ENCODE measurements around the gene CFL2.

CFL2 gene

GRCh38 chr14:34668111-34668510 is 46.3 kb downstream of the CFL2 start:
- DNase-seq, result no peak

GRCh38 chr14:34667007-34667406 is 47.4 kb downstream of the CFL2 start:
- DNase-seq, result no peak

DNA sequence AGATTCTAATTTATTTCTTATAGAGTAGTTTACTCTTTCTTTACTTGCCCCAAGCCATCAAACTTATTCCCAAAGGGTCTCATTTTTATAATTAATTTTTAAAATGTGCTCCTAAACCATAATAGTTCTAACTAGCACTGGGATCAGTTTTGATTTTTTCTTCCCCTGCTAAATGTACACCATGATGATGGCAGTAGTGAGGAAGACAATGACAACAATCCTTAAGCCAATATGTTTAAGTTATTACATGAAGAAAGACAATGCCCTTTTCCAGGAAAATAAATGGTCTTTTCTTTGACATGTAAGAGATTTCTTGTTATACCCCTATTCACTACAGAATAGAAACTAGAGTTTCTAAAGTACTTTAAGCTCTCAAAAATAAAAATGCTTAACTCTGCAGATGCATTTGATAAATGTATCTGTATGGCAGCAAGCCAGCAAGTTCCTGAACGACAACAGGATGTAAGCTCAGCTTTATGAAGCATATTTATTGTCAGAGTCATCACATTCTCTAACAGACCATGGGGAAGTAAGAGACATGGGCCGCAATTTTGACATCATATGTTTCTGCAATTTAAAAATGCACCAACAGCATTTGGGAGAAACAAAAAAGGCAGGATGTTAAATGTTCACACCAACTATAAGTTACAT is 48.5 kb downstream of the CFL2 start:
- no peak for DNase-seq

- DNase-seq, result no peak
Measured at GRCh38 chr14:34662561-34663088, 51.8 kb downstream of the CFL2 start.

GRCh38 chr14:34660796-34661195 is 53.6 kb downstream of the CFL2 start:
- DNase-seq, result no peak

Data from activated CD4-positive, alpha-beta T cell treated with anti-CD3 and anti-CD28 coated beads for 1 hour (primary cell).